ENCODE results near the gene TIMM17B.

DNA sequence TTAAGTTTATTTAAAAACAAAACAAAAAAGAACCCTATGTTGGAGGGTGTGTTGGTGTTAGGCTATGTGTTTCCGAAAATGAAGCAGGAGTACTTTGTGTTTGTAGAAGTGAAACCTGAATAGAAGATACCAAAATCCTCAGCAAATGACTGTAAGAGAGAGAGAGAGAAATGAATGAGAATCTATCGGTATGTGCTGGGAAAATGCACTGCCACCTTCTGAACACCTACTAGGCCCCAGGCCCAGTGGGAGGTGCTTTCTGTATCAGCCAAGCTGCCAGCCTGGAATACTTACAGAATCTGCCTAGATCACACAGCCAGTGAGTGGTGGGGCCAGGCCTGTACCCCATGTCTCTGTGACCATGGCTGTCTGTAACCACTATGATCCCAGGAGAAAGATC lies 36.2 kb upstream of the TIMM17B start:
- TF ChIP-seq, protein P1, sequence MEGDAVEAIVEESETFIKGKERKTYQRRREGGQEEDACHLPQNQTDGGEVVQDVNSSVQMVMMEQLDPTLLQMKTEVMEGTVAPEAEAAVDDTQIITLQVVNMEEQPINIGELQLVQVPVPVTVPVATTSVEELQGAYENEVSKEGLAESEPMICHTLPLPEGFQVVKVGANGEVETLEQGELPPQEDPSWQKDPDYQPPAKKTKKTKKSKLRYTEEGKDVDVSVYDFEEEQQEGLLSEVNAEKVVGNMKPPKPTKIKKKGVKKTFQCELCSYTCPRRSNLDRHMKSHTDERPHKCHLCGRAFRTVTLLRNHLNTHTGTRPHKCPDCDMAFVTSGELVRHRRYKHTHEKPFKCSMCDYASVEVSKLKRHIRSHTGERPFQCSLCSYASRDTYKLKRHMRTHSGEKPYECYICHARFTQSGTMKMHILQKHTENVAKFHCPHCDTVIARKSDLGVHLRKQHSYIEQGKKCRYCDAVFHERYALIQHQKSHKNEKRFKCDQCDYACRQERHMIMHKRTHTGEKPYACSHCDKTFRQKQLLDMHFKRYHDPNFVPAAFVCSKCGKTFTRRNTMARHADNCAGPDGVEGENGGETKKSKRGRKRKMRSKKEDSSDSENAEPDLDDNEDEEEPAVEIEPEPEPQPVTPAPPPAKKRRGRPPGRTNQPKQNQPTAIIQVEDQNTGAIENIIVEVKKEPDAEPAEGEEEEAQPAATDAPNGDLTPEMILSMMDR (IDR thresholded peaks at IDR 0.05), result no peak
- TF ChIP-seq ZFX (IDR thresholded peaks at IDR 0.05; ENCODE audit: borderline replicate concordance), result no peak

Data from 22Rv1 (cell line).